ENCODE data around the gene KLHL29.

GRCh38 chr2:23361152-23361551 lies 23.8 kb upstream of the KLHL29 start:
- no peak for TF ChIP-seq POLR2A (IDR thresholded peaks at IDR 0.05; ENCODE audit: low read depth, low read length)
- TF ChIP-seq TAF1 (IDR thresholded peaks at IDR 0.05; ENCODE audit: borderline replicate concordance, low read depth, low read length): no peak
